ENCODE data around the gene TMPRSS7.

Gene TMPRSS7

GRCh38 chr3:112129925-112130637, 95.5 kb downstream of the TMPRSS7 start:
- no peak for DNase-seq

- DNase-seq: no peak
Observed at GRCh38 chr3:112130638-112130993, 96.1 kb downstream of the TMPRSS7 start.

Data from SIG-M5 (cell line).